ENCODE results near the gene AFAP1L1. TPM values are rescaled to one million over a fixed set of nuclear protein-coding genes. Genes with fewer than 3 reads are reported as not detected.

Gene AFAP1L1
- total and polyA plus RNA-seq, 2 donors (not counting 3 experiments of a cell fraction or from before 2014, with no cell fraction given) = 7.9 to 73.2 TPM

GRCh38 chr5:149379177-149379761 is 107.6 kb downstream of the AFAP1L1 start, which contains the start of gene IL17B:
Gene IL17B, minus strand, starts transcription at chr5:149379292. Its CDS starts 67 bp downstream, at chr5:149379225.
- no peaks in the 10 kb centered on the region for H3K9me1 ChIP-seq (replicated peaks; ENCODE audit: control insufficient read depth, extremely low read depth, insufficient read depth, low read length)
- ChIA-PET POLR2A (no interaction called here), CTCF (interaction anchor here (0.9 to 2.0 kb wide), 6 partner anchors 7 to 186 kb away, joined by 3 to 12 read pairs (median 5); no protein-coding TSS in a partner anchor)
- no peak within 1 kb of the TSS for H3K27ac ChIP-seq (ENCODE audit: insufficient read depth, low read depth, low read length)
- BruUV-seq (replicated peaks) = no TSS peak
- no peaks in the 10 kb centered on the region for H3K79me2 ChIP-seq (ENCODE audit: control insufficient read depth, insufficient read depth, low read length)
- no peaks in the 10 kb centered on the region for H4K20me1 ChIP-seq (replicated peaks; ENCODE audit: control insufficient read depth, extremely low read depth, insufficient read depth, low read length)
- intact Hi-C loops (cut with micrococcal nuclease) (no loop called here), dilution Hi-C loops (cut with MboI; ENCODE audit: extremely low pct_ligation_motif_present, low sequenced_read_pairs) (no loop called here)
- H2AFZ ChIP-seq (ENCODE audit: low read depth, low read length) = no peak within 1 kb of the TSS
- no peaks in the 10 kb centered on the region for H3K27me3 ChIP-seq (ENCODE audit: control insufficient read depth in 2 of 2, insufficient read depth in 2 of 2, low read length in 2 of 2)
- no peak for TF ChIP-seq JUN (IDR thresholded peaks at IDR 0.05; ENCODE audit: borderline replicate concordance, insufficient read depth, insufficient read length, low read depth)
- DNase-seq (ENCODE audit: low read depth, low spot score) = no peak
- H3K36me3 ChIP-seq (ENCODE audit: control insufficient read depth in 2 of 2, extremely low read depth in 1 of 2, insufficient read depth in 2 of 2, low read length in 2 of 2) = no peaks in the 10 kb centered on the region
- no peaks in the 10 kb centered on the region for H3K4me1 ChIP-seq (ENCODE audit: control insufficient read depth, extremely low read depth, insufficient read depth, low read length)
- no peaks in the 10 kb centered on the region for H3K9me3 ChIP-seq (replicated peaks; ENCODE audit: control insufficient read depth, insufficient read depth, low read length)
- no peak within 1 kb of the TSS for H3K4me2 ChIP-seq (ENCODE audit: insufficient read depth, low read length)
- H3K9ac ChIP-seq (replicated peaks; ENCODE audit: extremely low read depth, insufficient read depth, low read length) = no peak within 1 kb of the TSS
- no peak for FAIRE-seq
- no peak within 1 kb of the TSS for H3K4me3 ChIP-seq (replicated peaks in 1 of 3; ENCODE audit: insufficient read depth in 1 of 3, low read depth in 1 of 3, low read length in 3 of 3)

GRCh38 chr5:149379818-149380374 is 108.2 kb downstream of the AFAP1L1 start:
- no TSS peak for BruUV-seq (replicated peaks)
- H3K27me3 ChIP-seq (ENCODE audit: control insufficient read depth in 2 of 2, insufficient read depth in 2 of 2, low read length in 2 of 2) = no peaks in the 10 kb centered on the region
- H3K9me3 ChIP-seq (replicated peaks; ENCODE audit: control insufficient read depth, insufficient read depth, low read length) = no peaks in the 10 kb centered on the region
- DNase-seq (ENCODE audit: low read depth, low spot score) (no peak), FAIRE-seq (no peak)
- H3K4me3 ChIP-seq (replicated peaks in 1 of 3; ENCODE audit: insufficient read depth in 1 of 3, low read depth in 1 of 3, low read length in 3 of 3) = no peak overlapping the region
- no peak overlapping the region for H3K4me2 ChIP-seq (ENCODE audit: insufficient read depth, low read length)
- H3K79me2 ChIP-seq (ENCODE audit: control insufficient read depth, insufficient read depth, low read length) = no peaks in the 10 kb centered on the region
- ChIA-PET POLR2A (no interaction called here), CTCF (interaction anchor here (0.9 to 2.0 kb wide), 7 partner anchors 8 to 185 kb away, joined by 3 to 12 read pairs (median 5); no protein-coding TSS in a partner anchor)
- intact Hi-C loops (cut with micrococcal nuclease) = no loop called here
- no peak overlapping the region for H2AFZ ChIP-seq (ENCODE audit: low read depth, low read length)
- H3K9me1 ChIP-seq (replicated peaks; ENCODE audit: control insufficient read depth, extremely low read depth, insufficient read depth, low read length) = no peaks in the 10 kb centered on the region
- H3K9ac ChIP-seq (replicated peaks; ENCODE audit: extremely low read depth, insufficient read depth, low read length) = no peak overlapping the region
- no peaks in the 10 kb centered on the region for H4K20me1 ChIP-seq (replicated peaks; ENCODE audit: control insufficient read depth, extremely low read depth, insufficient read depth, low read length)
- H3K4me1 ChIP-seq (ENCODE audit: control insufficient read depth, extremely low read depth, insufficient read depth, low read length) = no peaks in the 10 kb centered on the region
- H3K27ac ChIP-seq (ENCODE audit: insufficient read depth, low read depth, low read length) = no peak overlapping the region
- H3K36me3 ChIP-seq (ENCODE audit: control insufficient read depth in 2 of 2, extremely low read depth in 1 of 2, insufficient read depth in 2 of 2, low read length in 2 of 2) = no peaks in the 10 kb centered on the region
- TF ChIP-seq EZH2 (IDR thresholded peaks at IDR 0.05; ENCODE audit: borderline replicate concordance, low read depth, low read length, severe bottlenecking) = no peak
- TF ChIP-seq JUN (IDR thresholded peaks at IDR 0.05; ENCODE audit: borderline replicate concordance, insufficient read depth, insufficient read length, low read depth) = no peak
- no peak for TF ChIP-seq MYC (IDR thresholded peaks at IDR 0.05; ENCODE audit: low read depth, low read length)
- no peak for TF ChIP-seq POLR2AphosphoS5 (IDR thresholded peaks at IDR 0.05; ENCODE audit: insufficient read depth, low read depth, low read length)
- no peak for TF ChIP-seq CTCF (IDR thresholded peaks at IDR 0.05; ENCODE audit: extremely low read depth in 1 of 2, insufficient read depth in 1 of 2, low read depth in 1 of 2, low read length in 2 of 2)
- TF ChIP-seq POLR2A (IDR thresholded peaks at IDR 0.05; ENCODE audit: low read depth, low read length) = no peak
- TF ChIP-seq FOS (IDR thresholded peaks at IDR 0.05; ENCODE audit: borderline replicate concordance, insufficient read depth, low read length) = no peak
- TF ChIP-seq GATA2 (IDR thresholded peaks at IDR 0.05; ENCODE audit: insufficient read depth, insufficient read length, low read depth, low read length) = no peak
- TF ChIP-seq MAX (IDR thresholded peaks at IDR 0.05; ENCODE audit: insufficient read depth, insufficient read length) = no peak
- dilution Hi-C loops (cut with MboI; ENCODE audit: extremely low pct_ligation_motif_present, low sequenced_read_pairs) = no loop called here
